ENCODE data around the gene CCDC6. TPM values are rescaled to one million over a fixed set of nuclear protein-coding genes. Genes with fewer than 3 reads are reported as not detected.

The CCDC6 gene
- total and polyA plus RNA-seq, 2 experiments from 2014 or later = 19.4 to 23.2 TPM

DNA sequence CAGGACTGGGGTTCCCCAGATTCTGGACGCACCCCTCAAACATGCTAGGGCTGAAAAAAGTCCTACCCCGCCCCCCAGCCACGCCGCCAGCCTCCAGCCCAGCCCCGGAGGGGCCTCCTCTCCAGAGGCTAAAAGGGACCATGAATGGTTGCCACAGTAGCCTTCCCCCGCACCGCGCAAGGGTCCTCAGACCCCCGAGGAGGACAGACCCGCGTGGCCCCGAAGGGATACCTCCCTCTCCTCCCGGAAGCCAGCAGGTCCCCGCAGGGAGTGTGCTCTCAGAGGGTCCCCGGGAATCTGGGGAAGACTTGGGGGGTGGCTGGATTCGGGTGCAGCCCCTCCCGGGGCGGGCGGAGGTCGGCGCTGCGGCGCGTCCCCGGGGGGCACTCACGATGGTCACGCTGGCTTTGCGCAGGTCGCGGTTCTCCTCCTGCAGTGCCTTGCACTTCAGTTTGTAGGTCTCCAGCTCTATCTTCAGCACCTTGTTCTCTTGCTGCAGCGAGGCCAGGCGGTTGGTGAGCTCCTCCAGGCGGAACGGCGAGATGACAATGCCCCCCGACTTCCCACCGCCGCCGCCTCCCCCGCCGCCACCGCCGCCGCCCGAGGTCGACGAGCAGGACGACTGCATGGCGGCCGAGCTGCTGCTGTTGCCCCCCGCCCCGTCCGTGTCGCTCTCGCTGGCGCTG, 482 bp downstream of the CCDC6 start:
- peaks cover 43% of the 10 kb centered on the region for H3K4me1 ChIP-seq (ENCODE audit: insufficient read depth)
- DNase-seq = no peak
- TF ChIP-seq EZH2phosphoT487 (IDR thresholded peaks at IDR 0.05; ENCODE audit: insufficient read depth, low read depth) (no peak), EZH2 (IDR thresholded peaks at IDR 0.05; ENCODE audit: insufficient read depth, poor library complexity, severe bottlenecking) (no peak)
- H3K9me2 ChIP-seq (ENCODE audit: insufficient read depth) = no peaks in the 10 kb centered on the region
- H3K4me3 ChIP-seq = peak overlapping the region; percentile 94
- 0 to 1% methylated on average over 36 to 45 of the region's 56 CpGs for WGBS, 2 experiments (ENCODE audit: low coverage in 1 of 2, low lambda C conversion rate in 2 of 2, missing lambda C conversion rate in 2 of 2)
- H3K79me2 ChIP-seq (ENCODE audit: insufficient read depth) = peaks cover 51% of the 10 kb centered on the region
- no peaks in the 10 kb centered on the region for H3K36me3 ChIP-seq (ENCODE audit: low read depth)
- H3K9ac ChIP-seq = peak overlapping the region; percentile 84
- H2AFZ ChIP-seq = peak overlapping the region; percentile 96
- H3F3A ChIP-seq (ENCODE audit: insufficient read depth) = peaks cover 33% of the 10 kb centered on the region
- H3K27ac ChIP-seq = peak overlapping the region; percentile 46
- in situ Hi-C loops (cut with MboI) = no loop called here
- H3K27me3 ChIP-seq (replicated peaks; ENCODE audit: insufficient read depth) = no peaks in the 10 kb centered on the region
- no peaks in the 10 kb centered on the region for H3K9me3 ChIP-seq (ENCODE audit: low read depth)
- peak overlapping the region; percentile 88 for H3K4me2 ChIP-seq (ENCODE audit: unreplicated experiment)
- H4K20me1 ChIP-seq (ENCODE audit: insufficient read depth) = no peaks in the 10 kb centered on the region

DNA sequence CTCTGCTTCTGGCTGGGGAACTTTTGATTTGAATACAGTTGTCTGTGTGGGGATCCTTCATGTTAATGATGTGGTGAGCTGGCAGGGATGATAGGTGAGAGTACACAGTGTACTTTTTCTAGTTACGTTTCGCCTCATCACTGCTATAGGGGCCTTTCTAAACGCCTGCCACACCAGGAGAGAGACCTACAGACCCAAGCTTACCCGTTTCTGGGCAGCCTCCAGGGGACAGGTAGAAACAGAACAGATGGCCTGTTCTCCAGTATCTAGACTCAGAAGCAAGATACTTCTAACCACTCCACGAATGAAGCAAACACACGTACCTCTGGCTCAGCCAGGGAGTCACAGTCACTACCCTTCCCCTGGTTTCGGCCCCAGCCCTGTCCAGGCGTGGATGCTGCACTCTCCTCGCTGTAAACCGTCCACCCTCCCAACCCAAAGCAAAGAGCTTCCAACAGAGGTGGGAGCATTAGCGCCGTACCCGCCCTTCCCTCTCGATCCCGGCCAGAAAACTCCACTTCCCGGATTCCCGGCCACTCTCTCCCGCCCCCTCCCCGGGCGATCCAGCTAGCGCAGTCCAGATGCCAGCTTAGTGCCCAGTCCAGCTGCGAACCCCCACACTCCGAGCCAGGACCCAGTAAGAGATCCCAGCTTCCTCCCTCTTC, 1.2 kb downstream of the CCDC6 start:
- peak overlapping the region; percentile 46 for H3K27ac ChIP-seq
- H2AFZ ChIP-seq = peak overlapping the region; percentile 96
- peak overlapping the region; percentile 84 for H3K9ac ChIP-seq
- no peaks in the 10 kb centered on the region for H4K20me1 ChIP-seq (ENCODE audit: insufficient read depth)
- H3K4me1 ChIP-seq (ENCODE audit: insufficient read depth) = peaks cover 43% of the 10 kb centered on the region
- peak overlapping the region; percentile 94 for H3K4me3 ChIP-seq
- no peaks in the 10 kb centered on the region for H3K9me3 ChIP-seq (ENCODE audit: low read depth)
- peak overlapping the region; percentile 88 for H3K4me2 ChIP-seq (ENCODE audit: unreplicated experiment)
- H3F3A ChIP-seq (ENCODE audit: insufficient read depth) = peaks cover 33% of the 10 kb centered on the region
- H3K79me2 ChIP-seq (ENCODE audit: insufficient read depth) = peaks cover 58% of the 10 kb centered on the region
- H3K9me2 ChIP-seq (ENCODE audit: insufficient read depth) = no peaks in the 10 kb centered on the region
- DNase-seq = peak; percentile 57
- H3K36me3 ChIP-seq (ENCODE audit: low read depth) = no peaks in the 10 kb centered on the region
- no peak for TF ChIP-seq EZH2 (IDR thresholded peaks at IDR 0.05; ENCODE audit: insufficient read depth, poor library complexity, severe bottlenecking)
- no peak for TF ChIP-seq EZH2phosphoT487 (IDR thresholded peaks at IDR 0.05; ENCODE audit: insufficient read depth, low read depth)
- 1 to 2% methylated on average over 16 to 23 of the region's 23 CpGs for WGBS, 2 experiments (ENCODE audit: low coverage in 1 of 2, low lambda C conversion rate in 2 of 2, missing lambda C conversion rate in 2 of 2)
- in situ Hi-C loops (cut with MboI) = no loop called here
- H3K27me3 ChIP-seq (replicated peaks; ENCODE audit: insufficient read depth) = no peaks in the 10 kb centered on the region

DNA sequence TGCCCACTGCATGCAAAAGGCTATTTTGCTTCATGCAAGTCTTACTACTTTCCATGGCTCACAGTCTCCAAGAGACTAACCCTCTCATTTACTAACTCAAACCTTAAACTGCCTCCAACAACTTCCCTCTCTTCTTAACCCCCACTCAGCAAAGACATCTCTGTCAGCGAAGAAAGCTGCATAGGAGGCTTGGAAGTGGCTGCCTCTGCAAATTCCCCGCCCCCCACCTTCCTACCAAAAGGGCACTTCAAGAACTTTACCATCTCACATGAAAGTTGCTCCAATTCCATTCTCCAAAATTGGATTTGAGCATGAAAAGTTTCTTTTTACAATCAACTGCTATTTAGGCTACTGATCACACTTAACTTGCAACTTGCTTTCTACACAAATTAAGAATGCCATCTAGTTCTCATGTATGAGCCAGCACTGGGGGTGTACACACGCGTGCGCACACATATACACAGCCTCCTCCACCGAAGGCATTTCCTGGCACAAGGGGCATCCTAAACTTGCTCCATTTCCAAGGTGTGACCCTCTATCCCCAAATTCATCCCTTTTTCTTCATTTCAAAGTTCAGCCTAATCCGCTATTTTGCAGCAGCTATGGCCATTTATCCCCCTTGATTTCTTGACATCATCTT, 1.8 kb downstream of the CCDC6 start:
- Histone ChIP-seq H3K79me2 (ENCODE audit: insufficient read depth) (peaks cover 64% of the 10 kb centered on the region), H3K9me2 (ENCODE audit: insufficient read depth) (no peaks in the 10 kb centered on the region), H2AFZ (peak overlapping the region; percentile 96), H3K4me2 (ENCODE audit: unreplicated experiment) (peak overlapping the region; percentile 88), H3K9ac (peak overlapping the region; percentile 84), H3K9me3 (ENCODE audit: low read depth) (no peaks in the 10 kb centered on the region), H3K27ac (peak overlapping the region; percentile 46), H3K27me3 (replicated peaks; ENCODE audit: insufficient read depth) (no peaks in the 10 kb centered on the region), H4K20me1 (ENCODE audit: insufficient read depth) (no peaks in the 10 kb centered on the region), H3K4me3 (peak overlapping the region; percentile 94), H3K36me3 (ENCODE audit: low read depth) (no peaks in the 10 kb centered on the region), H3K4me1 (ENCODE audit: insufficient read depth) (peaks cover 43% of the 10 kb centered on the region), H3F3A (ENCODE audit: insufficient read depth) (peaks cover 33% of the 10 kb centered on the region)
- in situ Hi-C loops (cut with MboI) = no loop called here
- peak; percentile 26 for DNase-seq
- TF ChIP-seq EZH2 (IDR thresholded peaks at IDR 0.05; ENCODE audit: insufficient read depth, poor library complexity, severe bottlenecking) (no peak), EZH2phosphoT487 (IDR thresholded peaks at IDR 0.05; ENCODE audit: insufficient read depth, low read depth) (no peak)
- WGBS, 2 experiments (ENCODE audit: low coverage in 1 of 2, low lambda C conversion rate in 2 of 2, missing lambda C conversion rate in 2 of 2) = 25 to 30% methylated on average over 7 of the region's 7 CpGs

DNA sequence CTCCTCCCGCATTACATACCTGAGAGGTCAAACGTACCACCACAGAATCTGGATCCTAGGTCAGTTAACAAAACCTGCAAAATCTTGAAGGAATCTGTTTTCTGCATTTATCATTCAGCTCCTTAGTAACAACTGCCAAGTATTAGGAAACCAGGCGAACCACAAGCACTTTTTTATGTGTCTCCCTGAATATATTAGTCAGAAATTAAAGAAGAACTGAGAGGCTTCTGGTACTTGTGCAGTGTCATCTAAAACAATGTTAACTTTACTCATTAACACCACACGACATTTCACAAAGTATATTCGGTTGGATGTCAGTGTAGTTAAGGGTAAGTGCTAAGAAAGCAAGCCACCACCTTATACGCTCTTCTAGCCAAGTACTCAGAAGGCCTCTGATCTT, 2.5 kb downstream of the CCDC6 start:
- Histone ChIP-seq H3K9me3 (ENCODE audit: low read depth) (no peaks in the 10 kb centered on the region), H3K27ac (peak overlapping the region; percentile 26; the same call in 1 of the 2 replicates), H2AFZ (no peak overlapping the region), H3K4me3 (peak overlapping the region; percentile 94), H3K36me3 (ENCODE audit: low read depth) (no peaks in the 10 kb centered on the region), H3F3A (ENCODE audit: insufficient read depth) (peaks cover 32% of the 10 kb centered on the region), H3K27me3 (replicated peaks; ENCODE audit: insufficient read depth) (no peaks in the 10 kb centered on the region), H4K20me1 (ENCODE audit: insufficient read depth) (peaks cover 3% of the 10 kb centered on the region; the same call in 1 of the 2 replicates), H3K9ac (0 out of 2 replicates have a peak overlapping the region, but pooled peaks have one; percentile 84), H3K4me2 (ENCODE audit: unreplicated experiment) (peak overlapping the region; percentile 88), H3K4me1 (ENCODE audit: insufficient read depth) (peaks cover 41% of the 10 kb centered on the region), H3K79me2 (ENCODE audit: insufficient read depth) (peaks cover 71% of the 10 kb centered on the region), H3K9me2 (ENCODE audit: insufficient read depth) (no peaks in the 10 kb centered on the region)
- TF ChIP-seq EZH2 (IDR thresholded peaks at IDR 0.05; ENCODE audit: insufficient read depth, poor library complexity, severe bottlenecking) = no peak
- TF ChIP-seq EZH2phosphoT487 (IDR thresholded peaks at IDR 0.05; ENCODE audit: insufficient read depth, low read depth) = no peak
- in situ Hi-C loops (cut with MboI) = no loop called here
- peak; percentile 75 for DNase-seq
- 37% methylated on average over 6 of the region's 6 CpGs for WGBS, 2 experiments (ENCODE audit: low coverage in 1 of 2, low lambda C conversion rate in 2 of 2, missing lambda C conversion rate in 2 of 2)

Measured in GM23248 (cell line).